ENCODE data around the gene CFAP47.

DNA sequence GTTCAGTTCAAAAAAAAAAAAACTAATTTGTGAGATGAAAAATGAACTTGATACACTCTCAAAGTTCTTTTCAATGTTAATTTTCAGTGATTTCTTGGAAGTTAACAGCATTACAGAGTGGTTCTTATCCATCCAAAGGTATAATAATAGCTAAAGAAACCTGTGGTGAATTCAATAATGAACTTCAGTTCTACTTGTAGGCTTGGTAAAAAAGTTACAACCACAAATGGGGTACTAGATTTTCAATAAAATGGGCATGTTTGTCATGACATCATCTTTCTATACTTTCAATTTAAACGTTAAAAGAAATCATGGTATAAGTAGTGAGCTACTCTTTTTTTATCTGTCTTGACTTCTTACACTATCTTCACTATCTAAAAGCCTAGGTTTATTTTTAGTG is 424.8 kb downstream of the CFAP47 start:
- TF ChIP-seq GABPA (IDR thresholded peaks at IDR 0.05; ENCODE audit: borderline replicate concordance, insufficient read depth, low read length) (no peak), RFX5 (IDR thresholded peaks at IDR 0.05; ENCODE audit: borderline replicate concordance, low read depth, low read length) (no peak), POLR2AphosphoS5 (IDR thresholded peaks at IDR 0.05; ENCODE audit: low read depth, low read length) (no peak), EP300 (IDR thresholded peaks at IDR 0.05; ENCODE audit: borderline replicate concordance in 1 of 2, low read depth in 2 of 2, low read length in 2 of 2) (no peak), SP2 (IDR thresholded peaks at IDR 0.05; ENCODE audit: low read length) (no peak)
- TF ChIP-seq, protein P1, sequence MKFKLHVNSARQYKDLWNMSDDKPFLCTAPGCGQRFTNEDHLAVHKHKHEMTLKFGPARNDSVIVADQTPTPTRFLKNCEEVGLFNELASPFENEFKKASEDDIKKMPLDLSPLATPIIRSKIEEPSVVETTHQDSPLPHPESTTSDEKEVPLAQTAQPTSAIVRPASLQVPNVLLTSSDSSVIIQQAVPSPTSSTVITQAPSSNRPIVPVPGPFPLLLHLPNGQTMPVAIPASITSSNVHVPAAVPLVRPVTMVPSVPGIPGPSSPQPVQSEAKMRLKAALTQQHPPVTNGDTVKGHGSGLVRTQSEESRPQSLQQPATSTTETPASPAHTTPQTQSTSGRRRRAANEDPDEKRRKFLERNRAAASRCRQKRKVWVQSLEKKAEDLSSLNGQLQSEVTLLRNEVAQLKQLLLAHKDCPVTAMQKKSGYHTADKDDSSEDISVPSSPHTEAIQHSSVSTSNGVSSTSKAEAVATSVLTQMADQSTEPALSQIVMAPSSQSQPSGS (IDR thresholded peaks at IDR 0.05; ENCODE audit: low read length), result no peak
- TF ChIP-seq, protein P2, sequence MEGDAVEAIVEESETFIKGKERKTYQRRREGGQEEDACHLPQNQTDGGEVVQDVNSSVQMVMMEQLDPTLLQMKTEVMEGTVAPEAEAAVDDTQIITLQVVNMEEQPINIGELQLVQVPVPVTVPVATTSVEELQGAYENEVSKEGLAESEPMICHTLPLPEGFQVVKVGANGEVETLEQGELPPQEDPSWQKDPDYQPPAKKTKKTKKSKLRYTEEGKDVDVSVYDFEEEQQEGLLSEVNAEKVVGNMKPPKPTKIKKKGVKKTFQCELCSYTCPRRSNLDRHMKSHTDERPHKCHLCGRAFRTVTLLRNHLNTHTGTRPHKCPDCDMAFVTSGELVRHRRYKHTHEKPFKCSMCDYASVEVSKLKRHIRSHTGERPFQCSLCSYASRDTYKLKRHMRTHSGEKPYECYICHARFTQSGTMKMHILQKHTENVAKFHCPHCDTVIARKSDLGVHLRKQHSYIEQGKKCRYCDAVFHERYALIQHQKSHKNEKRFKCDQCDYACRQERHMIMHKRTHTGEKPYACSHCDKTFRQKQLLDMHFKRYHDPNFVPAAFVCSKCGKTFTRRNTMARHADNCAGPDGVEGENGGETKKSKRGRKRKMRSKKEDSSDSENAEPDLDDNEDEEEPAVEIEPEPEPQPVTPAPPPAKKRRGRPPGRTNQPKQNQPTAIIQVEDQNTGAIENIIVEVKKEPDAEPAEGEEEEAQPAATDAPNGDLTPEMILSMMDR (IDR thresholded peaks at IDR 0.05; ENCODE audit: control extremely low read depth in 1 of 3, insufficient read depth in 1 of 3, low read depth in 1 of 3, low read length in 3 of 3), result no peak

Data from H1 (cell line).